ENCODE results near the gene CRYBG1.
"Not testable (repeated sequence)": the region's sequence is repeated elsewhere in the genome, so short reads cannot be mapped to it uniquely, and the experiment has no call there.

Gene CRYBG1

DNA sequence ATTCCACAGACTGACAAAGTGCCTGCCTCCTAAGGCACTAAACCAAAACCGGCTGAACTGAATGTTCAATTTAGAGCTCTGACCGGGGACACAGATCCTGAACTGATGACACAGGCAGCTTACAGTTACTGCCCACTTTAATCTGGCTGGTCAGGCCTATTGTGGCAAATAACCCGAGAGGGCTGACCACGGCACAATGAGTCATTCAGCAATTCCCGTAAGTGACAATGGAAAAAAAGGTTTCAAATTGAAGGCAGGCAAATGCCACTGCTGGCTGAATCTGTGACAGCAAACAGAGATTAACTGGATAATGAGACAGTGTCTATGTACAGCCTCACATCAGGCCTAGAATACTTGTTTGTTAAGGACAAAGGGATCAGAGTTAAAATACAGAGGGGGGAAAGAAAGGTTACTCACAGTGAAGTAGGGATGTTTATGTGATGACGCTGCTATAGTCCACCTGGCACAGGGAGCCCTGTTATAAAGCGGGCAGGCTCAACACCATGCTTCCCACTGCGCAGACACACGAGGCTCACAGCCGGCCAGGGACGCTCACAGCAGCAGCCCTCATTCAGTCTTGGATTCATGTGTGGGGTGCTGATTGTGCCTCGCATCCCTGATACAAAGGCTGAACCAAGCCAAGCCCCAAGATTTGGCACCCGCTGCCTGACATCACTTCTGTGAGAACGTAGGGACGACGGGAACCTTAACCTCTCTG is 214.4 kb downstream of the CRYBG1 start:
- no peaks in the 10 kb centered on the region for H3K27me3 ChIP-seq (ENCODE audit: insufficient read depth, low read length)
- H3K4me1 ChIP-seq (ENCODE audit: insufficient read depth, low read length) = peaks cover 27% of the 10 kb centered on the region
- H3K9me3 ChIP-seq (ENCODE audit: low read length) = no peaks in the 10 kb centered on the region
- H3K36me3 ChIP-seq (ENCODE audit: insufficient read depth, low read length) = no peaks in the 10 kb centered on the region
- no peak overlapping the region for H3K4me3 ChIP-seq (ENCODE audit: low read length)
- peak overlapping the region; percentile 6 for H2AFZ ChIP-seq (ENCODE audit: low read depth, low read length)

DNA sequence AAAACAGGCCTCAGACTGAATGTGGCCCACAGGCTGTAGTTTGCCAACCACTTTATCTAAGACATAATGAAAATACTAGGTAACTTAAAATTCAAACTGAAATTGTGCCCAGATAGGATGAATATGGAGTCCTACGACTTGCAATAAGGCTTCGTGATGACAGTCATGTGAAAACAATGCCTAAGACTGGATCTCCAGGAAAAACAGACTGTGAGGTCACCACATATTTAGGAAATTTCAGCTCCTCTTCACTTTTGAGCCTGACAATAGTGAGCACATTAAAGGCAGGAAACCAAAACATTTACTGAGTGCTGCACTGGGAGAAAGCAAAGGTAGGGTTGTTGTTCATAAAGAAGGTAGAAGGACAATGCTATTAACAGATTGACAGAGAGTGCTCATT is 218.8 kb downstream of the CRYBG1 start:
- H3K27me3 ChIP-seq (ENCODE audit: insufficient read depth, low read length) = no peaks in the 10 kb centered on the region
- no peaks in the 10 kb centered on the region for H3K36me3 ChIP-seq (ENCODE audit: insufficient read depth, low read length)
- H2AFZ ChIP-seq (ENCODE audit: low read depth, low read length) = no peak overlapping the region
- H3K4me3 ChIP-seq (ENCODE audit: low read length) = no peak overlapping the region
- no peaks in the 10 kb centered on the region for H3K9me3 ChIP-seq (ENCODE audit: low read length)
- peaks cover 20% of the 10 kb centered on the region for H3K4me1 ChIP-seq (ENCODE audit: insufficient read depth, low read length)

DNA sequence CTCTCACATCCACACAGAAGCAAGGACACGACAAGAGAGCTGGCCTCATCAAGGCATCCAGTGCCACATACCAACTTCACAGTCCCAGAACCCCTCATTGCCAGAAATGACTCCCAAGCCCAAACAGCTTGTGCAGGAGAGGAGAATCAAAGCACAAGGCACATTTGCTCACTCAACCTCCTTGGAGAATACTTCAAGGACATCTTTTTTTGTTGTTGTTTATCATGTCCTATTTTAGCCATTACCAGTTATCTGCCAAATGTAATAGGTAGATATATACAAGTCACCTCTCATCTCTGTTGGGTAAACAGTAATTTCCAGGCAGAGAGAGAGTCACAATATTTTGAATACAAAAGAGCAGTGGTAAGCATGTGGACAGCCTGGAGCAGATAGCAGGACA is 221.0 kb downstream of the CRYBG1 start:
- no peaks in the 10 kb centered on the region for H3K27me3 ChIP-seq (ENCODE audit: insufficient read depth, low read length)
- H3K36me3 ChIP-seq (ENCODE audit: insufficient read depth, low read length) = no peaks in the 10 kb centered on the region
- no peak overlapping the region for H3K4me3 ChIP-seq (ENCODE audit: low read length)
- peaks cover 2% of the 10 kb centered on the region for H3K4me1 ChIP-seq (ENCODE audit: insufficient read depth, low read length)
- no peaks in the 10 kb centered on the region for H3K9me3 ChIP-seq (ENCODE audit: low read length)
- no peak overlapping the region for H2AFZ ChIP-seq (ENCODE audit: low read depth, low read length)

DNA sequence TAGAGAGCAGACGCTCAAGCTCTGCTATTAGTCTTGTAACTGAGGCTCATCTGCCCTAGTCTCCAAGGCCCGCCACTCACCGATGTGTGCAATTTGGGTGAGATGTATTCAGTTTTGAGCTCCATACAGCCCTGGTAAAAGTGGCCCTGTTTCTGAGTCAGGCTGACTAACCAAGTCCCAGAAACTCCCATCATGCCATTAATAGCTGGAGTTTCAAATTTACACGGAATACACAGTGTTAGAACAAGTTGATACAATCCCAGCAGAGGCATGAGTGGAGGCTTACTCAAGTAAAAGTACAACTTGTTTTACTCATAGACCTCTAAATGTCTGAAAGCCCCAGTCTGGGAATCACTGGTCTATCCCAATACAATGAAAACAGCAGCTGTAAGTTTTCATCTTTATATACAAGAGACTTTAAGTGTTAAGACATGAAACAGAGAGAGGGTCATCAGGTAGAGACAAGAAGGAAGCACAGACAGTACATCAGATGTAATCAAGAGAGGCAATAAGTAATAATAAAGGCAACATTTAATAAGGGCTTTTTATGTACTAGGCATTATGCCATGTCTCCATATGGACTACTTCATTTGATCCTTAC is 226.4 kb downstream of the CRYBG1 start:
- no peak overlapping the region for H3K4me3 ChIP-seq (ENCODE audit: low read length)
- H3K4me1 ChIP-seq (ENCODE audit: insufficient read depth, low read length) = no peaks in the 10 kb centered on the region
- H3K36me3 ChIP-seq (ENCODE audit: insufficient read depth, low read length) = peaks cover 9% of the 10 kb centered on the region
- no peaks in the 10 kb centered on the region for H3K27me3 ChIP-seq (ENCODE audit: insufficient read depth, low read length)
- no peaks in the 10 kb centered on the region for H3K9me3 ChIP-seq (ENCODE audit: low read length)
- H2AFZ ChIP-seq (ENCODE audit: low read depth, low read length) = no peak overlapping the region

DNA sequence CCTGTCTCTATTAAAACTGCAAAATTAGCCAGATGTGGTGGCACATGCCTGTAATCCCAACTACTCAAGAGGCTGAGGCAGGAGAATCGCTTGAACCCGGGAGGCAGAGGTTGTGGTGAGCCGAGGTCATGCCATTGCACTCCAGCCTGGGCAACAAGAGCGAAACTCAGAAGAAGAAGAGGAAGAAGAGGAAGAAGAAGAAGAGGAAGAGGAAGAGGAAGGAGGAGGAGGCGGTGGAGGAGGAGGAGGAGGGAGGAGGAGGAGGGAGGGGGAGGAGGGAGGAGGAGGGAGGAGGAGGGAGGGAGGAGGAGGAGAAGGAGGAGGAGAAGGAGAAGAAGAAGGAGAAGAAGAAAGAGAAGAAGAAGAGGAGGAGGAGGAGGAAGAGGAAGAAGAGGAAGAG is 228.4 kb downstream of the CRYBG1 start:
- not testable (repeated sequence) for H3K4me3 ChIP-seq (ENCODE audit: low read length); H2AFZ ChIP-seq (ENCODE audit: low read depth, low read length); H3K4me1 ChIP-seq (ENCODE audit: insufficient read depth, low read length); H3K9me3 ChIP-seq (ENCODE audit: low read length); H3K27me3 ChIP-seq (ENCODE audit: insufficient read depth, low read length)
- peaks cover 11% of the 10 kb centered on the region for H3K36me3 ChIP-seq (ENCODE audit: insufficient read depth, low read length)

DNA sequence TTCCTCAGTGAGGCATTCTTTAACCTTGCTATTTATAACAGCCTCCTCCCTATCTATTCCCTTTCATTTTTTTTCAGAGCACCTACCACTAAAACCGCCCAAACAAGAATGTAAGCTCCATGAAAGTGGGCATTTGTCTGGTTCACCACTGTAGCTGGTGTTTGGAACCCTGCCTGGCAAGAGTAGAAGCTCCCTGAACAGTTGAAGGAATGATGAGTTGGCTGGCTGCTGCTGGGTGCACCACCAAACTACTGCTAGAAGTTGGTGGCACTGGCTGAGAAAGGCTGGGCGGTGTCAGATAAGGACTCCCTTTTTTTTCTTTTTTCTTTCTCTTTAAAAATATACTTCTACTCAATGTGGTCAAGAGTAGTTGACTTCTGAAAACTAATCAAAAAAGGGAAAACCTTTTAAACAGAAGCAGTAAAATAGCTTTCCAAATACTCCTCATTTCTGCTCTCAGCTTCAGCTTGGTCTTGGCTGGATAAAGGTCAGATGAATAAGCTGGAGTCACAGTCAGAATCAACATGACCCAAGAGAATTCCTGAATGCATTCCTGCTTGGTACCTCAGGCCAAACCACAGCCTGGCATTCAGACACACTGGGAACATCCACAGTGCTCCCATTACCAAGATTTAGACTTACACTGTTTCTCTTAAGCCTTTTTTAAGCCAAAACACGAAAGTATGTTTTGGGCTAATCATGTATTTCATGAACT is 230.8 kb downstream of the CRYBG1 start:
- H3K4me3 ChIP-seq (ENCODE audit: low read length) = no peak overlapping the region
- H3K36me3 ChIP-seq (ENCODE audit: insufficient read depth, low read length) = peaks cover 11% of the 10 kb centered on the region
- H3K4me1 ChIP-seq (ENCODE audit: insufficient read depth, low read length) = no peaks in the 10 kb centered on the region
- H3K9me3 ChIP-seq (ENCODE audit: low read length) = no peaks in the 10 kb centered on the region
- H3K27me3 ChIP-seq (ENCODE audit: insufficient read depth, low read length) = no peaks in the 10 kb centered on the region
- no peak overlapping the region for H2AFZ ChIP-seq (ENCODE audit: low read depth, low read length)

DNA sequence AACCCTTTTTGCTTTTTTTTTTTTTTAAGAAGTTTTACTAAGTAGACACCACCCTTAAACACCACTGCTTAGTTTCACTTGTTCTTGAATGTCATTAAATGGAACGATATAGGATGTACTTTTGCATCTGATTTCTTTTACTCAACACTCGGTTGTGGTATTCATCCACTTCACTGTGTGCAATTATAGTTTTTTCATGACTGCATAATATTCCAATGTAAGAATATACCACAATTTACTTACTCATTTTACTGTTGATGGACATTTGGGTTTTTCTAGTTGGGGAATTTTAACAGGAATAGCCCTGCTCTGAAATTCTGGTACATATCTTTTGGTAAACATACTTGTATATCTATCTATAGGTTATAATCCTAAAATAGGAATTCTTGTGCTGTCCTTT is 238.9 kb downstream of the CRYBG1 start:
- H3K27me3 ChIP-seq (ENCODE audit: insufficient read depth, low read length) = no peaks in the 10 kb centered on the region
- no peaks in the 10 kb centered on the region for H3K4me1 ChIP-seq (ENCODE audit: insufficient read depth, low read length)
- no peaks in the 10 kb centered on the region for H3K36me3 ChIP-seq (ENCODE audit: insufficient read depth, low read length)
- H3K4me3 ChIP-seq (ENCODE audit: low read length) = no peak overlapping the region
- H3K9me3 ChIP-seq (ENCODE audit: low read length) = no peaks in the 10 kb centered on the region
- H2AFZ ChIP-seq (ENCODE audit: low read depth, low read length) = no peak overlapping the region

DNA sequence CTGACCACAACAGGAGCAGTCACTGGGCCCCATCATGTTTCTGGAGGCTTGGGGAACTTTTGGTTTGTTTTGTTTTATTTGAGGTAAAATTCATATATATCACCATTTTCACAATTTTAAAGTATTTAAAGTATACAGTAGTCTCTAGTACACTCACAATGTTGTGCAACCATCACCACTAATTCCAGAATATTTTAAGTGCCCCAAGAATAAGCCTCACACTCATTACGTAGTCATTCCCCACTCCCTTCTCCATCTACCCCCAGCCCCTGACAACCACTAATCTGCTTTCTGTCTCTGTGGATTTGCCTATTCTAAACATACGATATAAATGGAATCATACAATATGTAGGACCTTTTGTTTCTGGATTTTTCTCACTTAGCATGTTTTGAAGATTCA is 239.8 kb downstream of the CRYBG1 start:
- H2AFZ ChIP-seq (ENCODE audit: low read depth, low read length) = no peak overlapping the region
- H3K27me3 ChIP-seq (ENCODE audit: insufficient read depth, low read length) = no peaks in the 10 kb centered on the region
- no peaks in the 10 kb centered on the region for H3K36me3 ChIP-seq (ENCODE audit: insufficient read depth, low read length)
- no peak overlapping the region for H3K4me3 ChIP-seq (ENCODE audit: low read length)
- H3K9me3 ChIP-seq (ENCODE audit: low read length) = no peaks in the 10 kb centered on the region
- H3K4me1 ChIP-seq (ENCODE audit: insufficient read depth, low read length) = no peaks in the 10 kb centered on the region

DNA sequence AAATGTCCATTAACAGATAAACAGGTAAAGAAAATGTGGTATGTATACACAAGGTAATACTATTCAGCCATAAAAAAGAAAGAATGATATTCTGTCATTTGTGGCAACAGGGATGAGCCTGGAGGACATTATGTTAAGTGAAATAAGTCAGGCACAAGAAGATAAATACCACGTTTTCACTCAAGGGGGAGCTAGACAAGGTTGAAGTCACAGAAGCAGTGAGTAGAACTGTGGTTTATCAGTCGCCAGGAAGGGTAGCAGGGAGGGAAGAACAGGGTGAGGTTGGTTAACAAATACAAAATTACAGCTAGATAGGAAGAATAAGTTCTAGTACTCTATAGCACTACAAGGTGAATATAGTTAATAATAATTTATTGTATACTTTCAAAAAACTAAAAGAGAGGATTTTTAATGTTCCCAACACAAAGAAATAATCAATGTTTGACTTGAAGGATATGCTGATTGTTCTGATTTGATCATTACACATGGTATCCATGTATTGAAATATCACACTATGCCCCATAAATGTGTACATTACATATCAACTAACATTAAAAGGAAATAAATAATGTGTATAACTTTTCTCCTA is 247.7 kb downstream of the CRYBG1 start:
- Histone ChIP-seq H3K4me1 (ENCODE audit: insufficient read depth, low read length) (no peaks in the 10 kb centered on the region), H2AFZ (ENCODE audit: low read depth, low read length) (no peak overlapping the region), H3K27me3 (ENCODE audit: insufficient read depth, low read length) (no peaks in the 10 kb centered on the region), H3K9me3 (ENCODE audit: low read length) (peaks cover 2% of the 10 kb centered on the region), H3K36me3 (ENCODE audit: insufficient read depth, low read length) (no peaks in the 10 kb centered on the region), H3K4me3 (ENCODE audit: low read length) (no peak overlapping the region)

DNA sequence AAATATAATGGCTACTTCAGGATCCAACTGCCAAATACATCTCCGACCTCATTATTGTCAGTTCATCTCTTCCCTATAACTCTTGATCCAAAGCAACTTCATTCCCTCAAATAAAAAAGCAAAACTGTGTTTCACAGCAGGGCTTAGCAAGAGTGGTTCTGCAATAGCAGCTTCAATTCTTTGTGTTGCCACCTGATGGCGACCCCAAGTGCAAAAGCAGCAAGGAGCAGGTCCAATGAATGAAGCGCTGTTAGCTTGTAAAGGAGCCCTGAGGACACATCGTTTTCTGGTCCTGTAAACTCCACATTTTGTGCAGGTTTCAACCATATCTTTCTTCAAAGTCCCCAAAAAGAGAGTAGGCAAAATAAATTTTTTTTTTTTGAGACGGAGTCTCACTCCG is 249.2 kb downstream of the CRYBG1 start:
- peaks cover 2% of the 10 kb centered on the region for H3K9me3 ChIP-seq (ENCODE audit: low read length)
- H2AFZ ChIP-seq (ENCODE audit: low read depth, low read length) = no peak overlapping the region
- H3K36me3 ChIP-seq (ENCODE audit: insufficient read depth, low read length) = no peaks in the 10 kb centered on the region
- H3K4me1 ChIP-seq (ENCODE audit: insufficient read depth, low read length) = no peaks in the 10 kb centered on the region
- no peaks in the 10 kb centered on the region for H3K27me3 ChIP-seq (ENCODE audit: insufficient read depth, low read length)
- H3K4me3 ChIP-seq (ENCODE audit: low read length) = no peak overlapping the region

DNA sequence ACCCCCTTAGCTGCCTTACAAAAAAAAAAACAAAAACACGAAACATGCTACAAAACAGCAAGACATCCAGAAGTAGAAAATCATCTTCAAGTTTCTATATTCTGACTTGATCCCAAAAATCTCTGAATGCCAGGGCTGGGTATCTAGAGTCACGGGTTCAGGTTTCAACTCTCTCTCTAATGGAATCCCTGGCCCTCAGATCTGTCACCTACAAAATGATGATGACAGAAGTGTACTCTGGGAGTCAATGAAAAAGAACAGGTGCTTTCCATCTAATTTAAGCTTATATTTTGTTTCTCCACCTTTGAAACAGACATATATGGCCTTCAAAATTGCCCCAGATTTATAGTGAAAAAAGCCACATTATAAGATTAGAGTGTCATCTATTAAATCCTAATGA is 250.5 kb downstream of the CRYBG1 start:
- no peaks in the 10 kb centered on the region for H3K4me1 ChIP-seq (ENCODE audit: insufficient read depth, low read length)
- no peaks in the 10 kb centered on the region for H3K36me3 ChIP-seq (ENCODE audit: insufficient read depth, low read length)
- no peak overlapping the region for H2AFZ ChIP-seq (ENCODE audit: low read depth, low read length)
- H3K27me3 ChIP-seq (ENCODE audit: insufficient read depth, low read length) = no peaks in the 10 kb centered on the region
- peaks cover 2% of the 10 kb centered on the region for H3K9me3 ChIP-seq (ENCODE audit: low read length)
- no peak overlapping the region for H3K4me3 ChIP-seq (ENCODE audit: low read length)

DNA sequence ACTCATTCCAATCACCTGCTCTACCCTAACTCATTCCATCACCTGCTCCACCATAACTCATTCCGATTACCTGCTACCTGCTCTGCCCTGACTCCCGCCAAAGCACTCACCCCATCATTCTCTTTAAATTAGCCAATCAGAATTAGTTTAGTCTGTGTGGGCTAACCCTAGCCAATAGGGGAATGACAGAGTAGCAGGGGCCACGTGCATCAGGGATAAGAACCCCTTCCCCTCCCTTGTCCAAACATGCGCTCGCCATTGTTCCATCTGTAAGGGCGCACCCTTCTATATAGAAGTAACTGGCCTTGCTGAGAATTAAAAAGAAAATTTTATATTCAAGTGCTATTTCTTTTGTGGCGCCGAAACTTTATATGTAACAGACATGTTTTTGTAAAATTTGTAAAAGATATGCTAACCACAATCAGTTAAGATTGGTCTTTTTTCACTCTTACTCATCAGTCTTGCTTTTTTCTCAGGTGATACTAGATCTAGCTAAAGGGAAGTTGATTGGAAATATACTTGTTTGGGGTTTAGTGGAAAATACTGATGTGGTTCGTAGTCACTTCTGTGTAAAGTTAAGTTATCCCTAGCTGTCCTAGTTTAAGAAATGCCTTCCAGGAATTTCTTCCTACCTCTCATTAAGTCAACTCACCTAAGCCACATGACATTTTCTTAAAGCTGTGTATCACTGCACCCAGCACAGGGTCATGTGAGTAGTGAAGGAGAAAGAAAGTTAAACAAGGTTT is 252.3 kb downstream of the CRYBG1 start:
- H3K27me3 ChIP-seq (ENCODE audit: insufficient read depth, low read length) = no peaks in the 10 kb centered on the region
- H2AFZ ChIP-seq (ENCODE audit: low read depth, low read length) = no peak overlapping the region
- H3K4me1 ChIP-seq (ENCODE audit: insufficient read depth, low read length) = no peaks in the 10 kb centered on the region
- H3K9me3 ChIP-seq (ENCODE audit: low read length) = no peaks in the 10 kb centered on the region
- H3K36me3 ChIP-seq (ENCODE audit: insufficient read depth, low read length) = no peaks in the 10 kb centered on the region
- no peak overlapping the region for H3K4me3 ChIP-seq (ENCODE audit: low read length)

DNA sequence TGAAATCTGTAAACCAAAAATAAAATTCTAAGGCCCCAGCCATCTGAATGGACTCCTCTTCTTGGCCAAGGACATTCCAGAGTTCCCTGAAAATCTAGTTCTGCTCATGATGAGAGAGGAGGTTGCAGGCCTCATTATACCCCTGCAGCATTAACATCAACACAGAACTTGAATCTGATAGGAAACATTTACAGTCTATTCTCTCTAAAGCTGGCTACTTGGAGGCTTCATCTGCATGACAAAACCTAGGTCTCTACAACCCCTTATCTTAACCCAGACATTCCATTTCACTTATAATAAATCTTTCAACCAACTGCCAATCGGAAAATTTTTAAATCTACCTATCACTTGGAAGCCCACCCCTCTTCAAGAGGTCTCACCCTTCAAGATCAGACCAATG is 253.1 kb downstream of the CRYBG1 start:
- no peaks in the 10 kb centered on the region for H3K4me1 ChIP-seq (ENCODE audit: insufficient read depth, low read length)
- H3K27me3 ChIP-seq (ENCODE audit: insufficient read depth, low read length) = no peaks in the 10 kb centered on the region
- H3K36me3 ChIP-seq (ENCODE audit: insufficient read depth, low read length) = no peaks in the 10 kb centered on the region
- H3K4me3 ChIP-seq (ENCODE audit: low read length) = no peak overlapping the region
- H3K9me3 ChIP-seq (ENCODE audit: low read length) = no peaks in the 10 kb centered on the region
- no peak overlapping the region for H2AFZ ChIP-seq (ENCODE audit: low read depth, low read length)

Measured in neuron (in vitro differentiated cells).